Activated CD8-positive, alpha-beta memory T cell treated with anti-CD3 and anti-CD28 coated beads, Interleukin-2, amount 50 U/mL, for 24 hours (primary cell): Measurements from ENCODE around the gene CD70.
"Not testable (repeated sequence)": the region's sequence is repeated elsewhere in the genome, so short reads cannot be mapped to it uniquely, and the experiment has no call there.

Source experiments
- DNase-seq: peaks from one replicate; pipeline ENCODE4 v3.0.0-alpha.2; 2020; ENCODE audit errors: extremely low read depth

The CD70 gene

DNA sequence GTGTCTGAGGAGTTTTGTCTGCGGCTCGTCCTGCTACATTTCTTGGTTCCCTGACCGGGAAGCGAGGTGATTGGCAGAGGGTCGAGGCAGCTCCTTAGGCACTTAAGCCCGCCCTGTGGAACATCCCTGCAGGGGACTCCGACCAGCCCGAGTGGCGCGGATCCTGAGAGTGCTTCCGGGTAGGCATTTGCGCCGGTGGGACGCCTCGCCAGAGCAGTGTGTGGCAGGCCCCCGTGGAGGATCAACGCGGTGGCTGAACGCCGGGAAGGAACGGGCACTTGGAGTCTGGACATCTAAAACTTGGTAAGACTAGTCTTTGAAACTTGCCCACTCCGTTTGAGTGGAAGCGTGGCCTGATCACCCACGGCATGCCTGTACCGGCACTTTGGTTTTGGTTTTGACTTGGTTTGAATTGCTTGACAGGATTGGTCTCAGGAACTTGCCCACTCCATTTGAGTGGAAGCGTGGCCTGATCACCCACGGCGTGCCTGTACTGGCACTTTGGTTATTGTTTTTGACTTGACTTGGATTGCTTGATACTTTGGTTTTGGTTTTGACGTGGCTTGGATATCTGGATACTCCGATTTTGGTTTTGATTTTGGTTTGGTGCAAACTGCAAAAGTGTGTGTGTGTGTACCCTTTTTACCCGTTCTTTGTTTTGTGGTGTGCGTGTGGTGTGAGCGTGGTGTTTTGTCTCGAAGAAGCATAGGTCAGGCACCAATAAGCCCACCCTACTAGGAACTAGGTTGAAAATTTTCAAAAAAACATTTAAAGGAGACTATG is 6.7 kb upstream of the CD70 start:
- not testable (repeated sequence) for DNase-seq

DNA sequence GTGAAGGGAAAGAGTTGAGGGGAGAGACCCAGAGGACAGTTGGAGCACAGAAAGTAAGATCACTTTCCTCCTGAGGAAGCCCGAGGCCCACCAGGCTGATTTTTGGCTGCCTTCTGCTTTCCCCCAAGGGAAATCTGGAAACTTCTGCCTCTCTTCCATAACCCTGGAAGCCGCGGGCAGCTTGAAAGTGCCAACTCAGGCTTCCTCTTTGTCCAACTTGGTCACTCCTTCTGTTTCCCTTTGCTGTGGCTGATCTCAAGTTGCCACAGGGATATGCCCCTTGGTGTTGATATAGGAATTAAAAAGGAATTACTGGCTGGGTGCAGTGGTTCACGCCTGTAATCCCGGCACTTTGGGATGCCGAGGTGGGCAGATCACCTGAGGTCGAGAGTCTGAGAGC is 5.7 kb upstream of the CD70 start:
- no peak for DNase-seq

DNA sequence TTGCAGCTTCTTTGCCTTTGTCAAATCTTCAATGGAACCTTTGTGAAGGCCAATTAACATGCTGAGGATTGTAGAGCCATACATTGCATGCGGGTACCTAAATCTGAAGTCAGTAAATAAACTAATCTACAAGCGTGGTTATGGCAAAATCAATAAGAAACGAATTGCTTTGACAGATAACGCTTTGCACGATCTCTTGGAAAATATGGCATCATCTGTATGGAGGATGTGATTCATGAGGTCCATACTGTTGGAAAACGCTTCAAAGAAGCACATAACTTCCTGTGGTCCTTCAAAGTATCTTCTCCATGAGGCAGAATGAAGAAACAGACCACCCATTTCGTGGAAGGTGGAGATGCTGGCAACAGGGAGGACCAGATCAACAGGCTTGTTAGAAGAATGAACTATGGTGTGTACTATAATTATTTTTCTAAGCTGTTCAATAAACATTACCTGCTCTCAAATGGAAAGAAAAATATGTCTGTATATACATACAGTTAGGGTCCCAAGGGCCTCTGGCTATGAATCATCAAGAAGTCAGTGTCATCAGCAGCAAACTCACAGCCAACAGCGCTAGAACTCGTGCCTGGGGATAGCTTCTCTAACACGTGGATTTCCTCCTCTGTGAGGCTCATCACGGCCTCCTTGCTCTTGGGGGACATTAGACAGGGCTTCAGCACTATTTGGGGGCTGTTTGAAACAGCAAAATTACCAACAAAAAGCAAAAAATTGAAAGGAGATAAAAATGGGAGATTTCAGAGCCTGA is 2.9 kb upstream of the CD70 start:
- no peak for DNase-seq

DNA sequence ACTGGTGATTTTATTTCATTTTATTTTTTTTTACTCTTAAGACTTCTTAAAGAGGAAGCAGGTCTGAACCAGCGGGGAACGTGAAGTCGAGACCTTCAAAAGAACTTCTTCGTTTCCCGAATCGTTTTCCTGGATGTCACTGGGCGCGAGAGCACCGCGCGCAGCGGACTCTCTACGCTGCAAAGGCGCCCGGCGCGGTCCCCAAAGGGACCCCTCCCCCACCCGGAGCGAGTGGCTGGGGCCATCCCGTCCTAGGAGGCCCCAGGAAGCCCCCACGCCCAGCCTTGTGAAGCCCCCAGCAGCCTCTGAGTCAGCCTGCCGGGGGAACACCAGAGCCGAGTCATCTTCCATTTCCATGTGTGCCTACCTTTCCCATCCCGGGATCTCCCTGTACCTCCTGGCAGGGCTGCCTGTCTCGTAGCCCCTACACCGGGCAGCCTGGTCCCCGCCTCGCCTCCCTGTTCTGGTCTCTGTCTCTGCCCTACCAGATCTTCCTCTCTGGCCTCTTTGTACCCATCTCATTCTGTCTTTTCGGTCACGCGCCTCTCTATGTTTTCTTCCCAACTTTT is 608 bp downstream of the CD70 start:
- no peak for DNase-seq

DNA sequence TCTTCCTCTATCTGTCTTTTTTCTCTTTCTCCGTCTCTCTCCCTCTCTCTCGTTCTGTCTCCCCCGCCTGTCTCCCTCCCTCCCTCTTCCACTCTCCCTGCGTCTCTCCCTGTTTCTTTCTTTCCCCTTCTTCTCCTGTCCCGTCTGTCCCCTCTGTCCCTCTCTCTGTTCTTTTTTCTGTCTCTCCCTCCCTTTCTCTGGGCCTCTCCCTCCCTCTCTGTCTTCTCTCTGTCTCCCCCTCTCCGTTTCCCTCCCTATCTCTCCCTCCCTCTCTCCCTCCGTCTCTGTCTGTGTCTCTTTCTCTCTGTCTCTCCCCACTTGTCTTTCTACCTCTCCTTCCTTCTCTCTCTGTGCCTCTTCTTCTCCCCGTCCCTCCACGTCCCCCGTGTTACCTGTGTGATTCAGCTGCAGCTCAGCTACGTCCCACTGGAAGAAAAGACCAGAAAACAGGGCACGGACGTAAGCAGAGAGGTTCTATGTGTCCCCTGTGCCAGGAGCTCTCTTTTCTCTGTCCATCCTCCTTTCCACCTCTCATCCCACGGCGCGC is 1.2 kb downstream of the CD70 start:
- DNase-seq = no peak

DNA sequence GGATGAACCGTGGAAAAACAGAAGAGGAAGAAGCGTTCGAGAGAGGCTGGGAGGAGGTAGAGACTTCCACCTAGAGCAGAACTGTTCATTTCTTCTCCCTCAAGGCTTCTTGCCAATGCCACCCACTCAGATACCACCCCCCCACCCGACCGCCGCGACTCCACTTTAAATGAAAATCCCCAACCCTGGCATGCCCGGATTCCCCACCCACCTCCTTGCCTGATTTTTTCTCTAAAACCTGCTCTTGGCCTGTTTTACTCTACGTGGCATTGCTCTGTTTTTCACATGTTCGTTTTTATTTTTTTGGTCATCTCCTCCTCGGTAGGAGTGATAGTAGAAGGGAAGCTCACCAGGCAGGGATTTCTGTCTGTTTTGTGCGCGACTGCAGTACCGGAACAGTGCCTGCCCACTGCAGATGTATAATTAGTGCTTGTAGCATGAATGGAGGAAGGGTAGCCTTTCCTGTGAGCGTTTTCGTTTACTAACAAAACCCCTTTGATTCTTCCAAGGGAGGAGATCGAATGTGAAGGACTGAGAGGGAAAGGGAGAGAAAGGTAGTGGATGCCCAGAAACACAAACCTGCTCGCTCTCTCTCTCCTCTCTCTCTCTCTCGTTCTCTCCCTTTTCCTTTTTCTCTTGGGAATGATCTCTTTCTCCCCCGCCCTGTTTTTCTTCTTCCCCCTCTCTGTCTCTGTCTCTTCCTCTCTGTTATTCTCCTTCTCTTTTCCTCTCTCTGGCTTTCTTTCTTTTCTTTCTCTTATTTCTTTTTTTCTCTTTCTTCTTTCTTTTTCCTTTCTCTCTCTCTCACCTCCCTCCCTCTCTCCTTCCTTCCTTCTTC is 2.2 kb downstream of the CD70 start:
- DNase-seq = no peak

DNA sequence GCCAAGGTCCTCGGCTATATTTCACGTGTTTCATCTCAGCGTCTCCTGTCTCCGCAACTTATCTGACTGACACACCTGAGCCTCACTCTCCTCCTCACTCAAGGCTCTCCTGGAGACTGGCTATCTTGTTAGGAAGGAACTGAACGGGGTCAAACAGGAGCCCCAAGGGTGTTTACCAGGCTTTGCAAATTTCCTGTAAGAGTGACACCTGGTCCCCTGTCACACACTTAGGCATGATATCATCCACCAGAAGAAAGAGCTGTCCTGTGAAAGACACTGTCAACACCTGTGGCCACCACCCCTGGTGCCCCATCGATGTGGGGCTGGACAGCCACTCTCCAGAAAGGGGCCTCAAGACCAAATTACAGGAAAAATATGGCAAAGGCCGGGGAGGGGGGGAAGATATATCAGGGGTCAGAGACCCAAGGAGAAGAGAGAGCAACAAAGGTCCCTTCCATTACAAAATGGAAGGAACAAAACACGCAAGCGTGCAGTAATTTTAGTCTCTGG is 2.9 kb downstream of the CD70 start:
- no peak for DNase-seq

DNA sequence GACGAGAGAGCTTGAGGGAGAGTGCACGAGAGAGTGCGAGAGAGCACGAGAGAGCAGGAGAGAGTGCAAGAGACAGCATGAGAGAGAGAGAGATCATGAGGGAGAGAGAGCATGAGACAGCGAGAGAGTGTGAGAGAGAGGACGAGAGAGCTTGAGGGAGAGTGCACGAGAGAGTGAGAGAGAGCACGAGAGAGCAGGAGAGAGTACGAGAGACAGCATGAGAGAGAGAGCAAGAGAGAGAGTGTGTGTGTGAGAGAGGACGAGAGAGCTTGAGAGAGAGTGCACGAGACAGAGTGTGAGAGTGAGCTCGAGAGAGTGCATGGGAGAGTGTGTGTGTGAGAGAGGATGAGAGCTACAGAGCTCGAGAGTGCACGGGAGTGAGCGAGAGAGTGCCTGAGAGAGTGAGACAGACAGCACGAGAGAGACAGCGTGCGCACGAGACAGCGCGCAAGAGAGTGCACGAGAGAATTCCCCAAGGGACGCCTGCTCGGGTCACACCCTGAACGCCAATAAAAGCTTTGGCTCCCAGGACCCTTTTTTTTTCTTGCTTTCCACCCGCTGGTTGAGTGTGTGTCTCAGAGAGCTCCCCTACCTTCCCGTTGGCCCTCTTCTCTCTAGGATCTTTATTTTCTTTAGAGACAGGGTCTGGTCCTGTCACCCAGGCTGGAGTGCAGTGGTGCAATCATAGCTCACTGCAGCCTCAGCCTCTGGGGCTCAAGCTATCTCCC is 3.7 kb downstream of the CD70 start:
- no peak for DNase-seq

DNA sequence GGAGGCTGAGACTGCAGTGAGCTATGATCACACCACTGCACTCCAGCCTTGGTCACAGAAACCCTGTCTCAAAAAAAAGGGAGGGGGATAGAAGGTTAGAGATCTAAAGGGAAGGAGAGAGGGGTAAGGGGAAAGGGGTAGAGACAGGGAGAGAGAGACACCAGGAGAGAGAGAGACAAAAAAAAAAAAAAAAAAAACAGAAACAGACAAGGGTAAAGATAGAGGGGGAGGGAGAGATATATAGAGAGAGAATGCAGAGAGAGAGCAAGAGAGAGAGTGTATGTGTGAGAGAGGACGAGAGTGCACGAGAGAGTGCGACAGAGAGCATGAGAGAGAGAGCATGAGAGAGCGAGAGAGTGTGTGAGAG is 4.2 kb downstream of the CD70 start:
- DNase-seq = no peak

DNA sequence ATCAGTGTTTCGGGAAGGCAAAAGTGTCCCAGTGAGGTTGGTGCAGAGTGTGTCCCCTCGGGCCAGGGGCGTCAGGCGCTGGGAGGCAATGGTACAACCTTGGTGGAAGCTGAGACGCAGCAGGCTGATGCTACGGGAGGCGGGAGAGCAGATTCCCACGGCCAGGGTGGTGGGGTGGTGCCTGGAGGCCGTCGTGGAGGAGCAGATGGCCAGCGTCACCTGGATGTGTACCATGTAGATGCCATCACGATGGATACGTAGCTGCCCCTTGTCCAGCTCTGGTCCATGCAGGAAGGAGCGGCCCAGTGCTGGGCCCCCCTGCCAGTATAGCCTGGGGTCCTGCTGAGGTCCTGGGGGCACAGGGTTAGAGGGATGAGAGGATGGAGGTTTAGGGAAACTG is 4.9 kb downstream of the CD70 start:
- DNase-seq = no peak

DNA sequence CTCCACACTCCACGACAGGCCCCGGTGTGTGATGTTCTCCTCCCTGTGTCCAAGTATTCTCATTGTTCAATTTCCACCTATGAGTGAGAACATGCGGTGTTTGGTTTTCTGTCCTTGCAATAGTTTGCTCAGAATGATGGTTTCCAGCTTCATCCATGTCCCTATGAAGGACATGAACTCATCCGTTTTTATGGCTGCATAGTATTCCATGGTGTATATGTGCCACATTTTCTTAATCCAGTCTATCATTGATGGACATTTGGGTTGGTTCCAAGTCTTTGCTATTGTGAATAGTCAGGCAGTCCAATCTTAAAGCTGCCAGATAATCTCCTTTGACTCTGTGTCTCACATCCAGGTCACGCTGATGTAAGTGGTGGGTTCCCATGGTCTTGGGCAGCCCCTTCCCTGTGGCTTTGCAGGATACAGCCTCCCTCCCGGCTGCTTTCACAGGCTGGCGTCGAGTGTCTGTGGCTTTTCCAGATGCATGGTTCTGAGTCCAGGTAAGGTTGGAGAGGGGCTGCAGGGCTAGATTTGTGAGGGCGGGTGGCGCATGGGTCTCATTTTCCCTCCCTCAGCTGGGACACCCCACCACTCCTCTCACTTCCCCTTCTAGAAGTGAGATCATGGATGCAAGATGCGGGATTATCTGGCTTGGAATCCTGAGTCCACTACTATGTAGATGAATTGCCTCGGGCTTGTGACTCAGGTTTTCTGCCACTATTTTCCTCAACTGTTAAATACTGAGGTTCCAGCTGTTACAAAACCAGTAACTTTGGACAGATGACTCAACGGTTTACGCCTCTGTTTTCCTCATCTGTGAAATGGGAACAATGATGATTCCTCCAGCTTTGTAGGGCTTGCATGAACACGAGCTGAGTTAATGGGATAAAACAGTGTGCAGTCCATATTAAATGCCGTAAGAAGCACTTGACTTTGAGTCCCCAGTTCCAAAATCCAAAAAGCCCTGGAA is 8.2 kb downstream of the CD70 start:
- DNase-seq = not testable (repeated sequence)

DNA sequence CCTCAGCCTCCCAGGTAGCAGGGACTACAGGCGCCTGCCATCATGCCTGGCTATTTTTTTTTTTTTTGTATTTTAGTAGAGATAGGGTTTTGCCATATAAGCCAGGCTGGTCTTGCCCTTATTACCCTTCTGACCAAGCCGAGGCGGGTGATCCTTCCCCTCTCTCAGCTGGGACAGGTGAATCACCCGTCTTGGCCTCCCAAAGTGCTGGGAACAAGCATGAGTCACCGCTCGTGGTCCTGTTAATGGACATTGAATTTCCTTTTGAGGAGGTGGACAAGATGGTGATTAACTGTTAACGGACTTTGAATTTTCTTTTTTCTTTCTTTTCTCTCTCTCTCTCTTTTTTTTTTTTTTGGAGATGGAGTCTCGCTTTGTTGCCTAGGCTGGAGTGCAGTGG is 10.6 kb downstream of the CD70 start:
- DNase-seq = no peak

DNA sequence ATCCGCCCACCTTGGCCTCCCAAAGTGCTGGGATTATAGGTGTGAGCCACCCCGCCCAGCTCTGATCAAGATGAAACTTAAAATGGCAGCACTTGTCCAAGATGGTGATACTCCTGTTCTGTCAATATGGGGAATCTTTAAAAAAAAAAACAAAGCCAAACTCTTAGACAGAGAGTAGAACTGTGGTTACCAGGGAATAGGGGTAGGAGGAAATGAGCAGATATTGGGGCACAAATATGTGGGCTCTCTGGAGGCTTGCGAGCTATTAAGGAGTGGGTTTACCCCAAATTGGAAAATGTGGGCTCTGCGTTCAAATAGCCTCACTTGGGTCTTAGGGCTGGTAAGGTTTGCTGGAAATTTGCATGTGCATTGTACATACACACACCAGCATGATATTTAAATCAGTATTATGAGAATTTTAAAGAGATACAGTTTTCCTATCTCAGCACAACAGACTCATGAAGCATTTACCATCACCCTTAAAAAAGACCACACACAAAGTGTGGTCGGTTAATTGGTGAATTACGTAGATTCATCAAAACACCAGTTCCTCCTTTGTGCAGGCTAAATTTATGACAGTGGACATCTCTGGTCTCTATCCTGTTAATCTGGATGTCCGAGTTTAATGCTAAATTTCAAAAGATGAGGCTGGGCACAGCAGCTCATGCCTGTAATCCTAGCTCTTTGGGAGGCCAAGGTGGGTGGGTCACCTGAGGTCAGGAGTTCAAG is 11.3 kb downstream of the CD70 start:
- DNase-seq = no peak

DNA sequence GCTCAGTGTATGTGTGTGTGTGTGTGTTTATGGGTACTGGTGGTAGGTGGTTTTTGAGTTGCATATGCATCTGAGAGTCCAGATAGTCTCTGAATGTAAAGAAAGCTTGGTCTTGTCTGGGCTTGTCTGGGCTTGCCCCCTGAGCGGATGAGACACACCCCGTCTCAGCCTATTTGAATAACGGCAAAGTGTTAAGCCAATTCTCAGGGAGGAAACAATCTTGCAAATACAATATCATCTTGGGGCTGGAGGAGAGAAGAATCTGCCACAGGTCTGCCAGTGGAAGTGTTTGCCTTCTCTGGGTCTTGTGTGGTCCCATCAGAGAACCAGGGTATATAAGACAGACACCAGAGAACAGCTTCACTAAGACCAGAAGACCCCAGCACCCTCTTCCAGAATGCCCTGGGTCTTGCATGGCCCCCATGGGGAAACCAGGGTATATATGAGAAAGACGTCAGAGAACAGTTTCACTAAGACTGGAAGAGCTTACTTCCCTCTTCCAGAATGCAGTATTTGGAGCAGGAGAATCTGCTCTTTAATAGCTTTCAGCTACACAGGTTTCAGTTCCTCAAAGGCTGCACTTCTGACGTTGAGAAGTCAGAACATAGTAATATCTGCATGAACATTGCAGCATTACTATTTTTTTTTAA is 13.3 kb downstream of the CD70 start:
- DNase-seq = no peak

DNA sequence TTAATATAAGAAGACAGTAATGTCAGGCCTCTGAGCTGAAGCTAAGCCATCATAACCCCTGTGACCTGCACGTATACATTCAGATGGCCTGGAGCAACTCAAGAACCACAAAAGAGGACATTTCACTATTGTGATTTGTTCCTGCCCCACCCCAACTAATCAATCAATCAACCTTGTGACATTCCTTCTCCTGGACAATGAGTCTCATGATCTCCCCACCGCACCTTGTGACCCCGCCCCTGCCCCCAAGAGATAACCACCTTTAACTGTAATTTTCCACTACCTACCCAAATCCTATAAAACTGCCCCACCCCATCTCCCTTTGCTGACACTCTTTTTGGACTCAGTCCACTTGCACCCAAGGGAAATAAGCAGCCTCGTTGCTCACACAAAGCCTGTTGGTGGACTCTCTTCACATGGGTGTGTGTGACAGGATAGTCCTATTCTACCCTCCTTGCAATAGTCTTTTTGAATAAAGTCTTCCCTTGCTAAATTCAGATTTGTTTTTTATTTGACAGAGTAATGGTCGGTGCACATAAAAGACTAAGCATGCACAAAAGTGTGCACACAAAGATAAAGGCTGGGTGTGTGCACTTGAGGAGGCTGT is 14.0 kb downstream of the CD70 start:
- no peak for DNase-seq

DNA sequence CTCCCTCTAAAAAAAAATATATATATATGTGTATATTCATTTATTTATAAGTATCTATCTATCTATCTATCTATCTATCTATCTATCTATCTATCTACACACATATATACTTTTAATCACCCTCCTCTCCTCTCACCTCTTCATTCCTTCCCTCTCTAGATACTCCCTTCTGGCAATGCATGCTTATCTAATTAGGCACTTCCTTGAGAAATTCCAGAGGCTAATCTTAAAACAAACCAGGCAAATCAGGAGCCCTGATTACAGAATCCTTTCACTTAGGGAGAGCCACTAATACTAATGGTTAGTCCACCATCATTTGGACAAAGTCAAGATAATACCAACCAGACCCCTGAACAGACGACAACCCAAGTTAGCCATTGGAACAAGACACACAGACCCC is 17.6 kb downstream of the CD70 start:
- DNase-seq = no peak

DNA sequence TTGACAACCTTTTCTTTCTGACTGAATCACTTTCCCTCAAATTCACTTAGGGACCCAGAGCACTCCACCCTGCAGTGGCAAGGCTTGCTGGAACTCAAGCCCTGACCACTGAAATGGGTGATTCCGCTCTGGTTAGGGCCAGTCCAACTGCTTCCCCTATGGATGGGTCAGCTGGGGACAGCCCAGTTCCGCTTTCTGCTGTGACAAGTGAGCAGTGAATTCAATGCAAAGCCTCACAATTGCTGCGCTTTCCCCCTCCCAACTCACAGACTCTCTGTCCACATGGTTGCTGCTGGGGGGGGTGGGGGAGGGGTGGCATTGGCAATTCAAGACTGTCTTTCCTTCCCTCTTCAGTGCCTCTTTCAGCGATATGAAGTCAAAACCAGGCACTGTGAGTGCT is 18.7 kb downstream of the CD70 start:
- no peak for DNase-seq

DNA sequence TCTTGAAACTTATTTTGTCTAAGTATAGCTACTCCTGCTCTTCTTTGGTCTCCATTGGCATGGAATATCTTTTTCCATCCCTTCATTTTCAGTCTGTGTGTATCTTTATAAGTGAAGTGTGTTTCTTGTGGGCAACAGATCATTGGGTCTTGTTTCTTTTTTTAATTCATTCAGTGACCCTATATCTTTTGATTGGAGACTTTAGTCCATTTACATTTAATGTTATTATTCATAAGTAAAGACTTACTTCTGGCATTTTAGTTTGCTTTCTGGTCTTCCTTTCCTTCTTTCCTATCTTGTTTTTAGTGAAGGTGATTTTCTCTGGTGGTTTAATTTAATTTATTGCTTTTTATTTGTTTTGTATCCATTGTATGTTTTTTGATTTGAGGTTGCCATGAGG is 19.8 kb downstream of the CD70 start:
- DNase-seq = no peak
